Progenitor cell of endocrine pancreas (in vitro differentiated cells): ENCODE data around the gene LRRC36. TPM values are rescaled to one million over a fixed set of nuclear protein-coding genes. Genes with fewer than 3 reads are reported as not detected.
"Not testable (repeated sequence)": the region's sequence is repeated elsewhere in the genome, so short reads cannot be mapped to it uniquely, and the experiment has no call there.

ENCODE experiments used
- DNase-seq: peaks from one replicate; pipeline ENCODE4 v3.0.0; 2021; ENCODE audit warnings: low spot score; ENCODE audit not compliant: unreplicated experiment
- H3K27ac Mint-ChIP-seq: 2 replicates; pipeline ENCODE4 v1.8.0; 2021; ENCODE audit warnings: mild to moderate bottlenecking, moderate library complexity, mixed read lengths
- H3K27me3 Mint-ChIP-seq: 2 replicates; pipeline ENCODE4 v1.8.0; 2021; ENCODE audit warnings: mixed read lengths
- H3K36me3 Mint-ChIP-seq: 2 replicates; pipeline ENCODE4 v1.8.0; 2022; ENCODE audit warnings: mixed read lengths; ENCODE audit not compliant: insufficient read depth
- H3K4me1 Mint-ChIP-seq: 2 replicates; pipeline ENCODE4 v1.8.0; 2021; ENCODE audit warnings: low read depth, mixed read lengths
- H3K4me3 Mint-ChIP-seq: 2 replicates; pipeline ENCODE4 v1.8.0; 2021; ENCODE audit warnings: low read depth, mild to moderate bottlenecking, moderate library complexity, mixed read lengths
- H3K9me3 Mint-ChIP-seq: 2 replicates; pipeline ENCODE4 v1.8.0; 2021; ENCODE audit warnings: low read depth, mixed read lengths
- total RNA-seq: library from RNA; stranded (reverse); gene quantifications from 2 replicates; pipeline ENCODE4 v1.2.1, GENCODE V29; 2021
- TF ChIP-seq, protein P1 (sequence below): fragments of 200-600 bp; sonication (generic); IDR thresholded peaks from one replicate; pipeline ENCODE4 v1.5.0; 2021; ENCODE audit warnings: antibody characterized with exemption, mild to moderate bottlenecking; ENCODE audit not compliant: unreplicated experiment

Gene LRRC36
- total RNA-seq, 1 donor from 2014 or later: 1.6 TPM

DNA sequence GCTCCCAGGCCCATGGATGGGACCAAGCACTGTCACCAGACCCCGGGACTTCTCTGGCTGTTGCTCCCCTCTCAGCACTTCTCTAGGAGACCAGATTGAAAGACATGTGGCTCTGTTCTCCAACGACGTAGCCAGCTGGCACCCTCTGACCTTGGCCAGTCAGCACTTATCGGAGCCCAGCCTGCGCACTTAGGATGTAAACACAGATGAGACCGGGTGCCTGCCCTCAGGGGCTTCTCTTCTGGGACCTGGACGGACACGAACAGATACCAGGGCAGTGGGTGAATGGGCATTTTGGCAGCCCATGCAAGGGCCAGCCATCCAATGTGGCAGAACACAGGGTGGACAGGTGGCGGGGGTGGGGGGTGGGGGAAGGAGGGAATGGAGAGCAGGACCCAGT, 83.0 kb downstream of the LRRC36 start:
- no peaks in the 10 kb centered on the region for H3K9me3 Mint-ChIP-seq
- H3K27me3 Mint-ChIP-seq: no peaks in the 10 kb centered on the region
- DNase-seq: no peak
- TF ChIP-seq, protein P1, sequence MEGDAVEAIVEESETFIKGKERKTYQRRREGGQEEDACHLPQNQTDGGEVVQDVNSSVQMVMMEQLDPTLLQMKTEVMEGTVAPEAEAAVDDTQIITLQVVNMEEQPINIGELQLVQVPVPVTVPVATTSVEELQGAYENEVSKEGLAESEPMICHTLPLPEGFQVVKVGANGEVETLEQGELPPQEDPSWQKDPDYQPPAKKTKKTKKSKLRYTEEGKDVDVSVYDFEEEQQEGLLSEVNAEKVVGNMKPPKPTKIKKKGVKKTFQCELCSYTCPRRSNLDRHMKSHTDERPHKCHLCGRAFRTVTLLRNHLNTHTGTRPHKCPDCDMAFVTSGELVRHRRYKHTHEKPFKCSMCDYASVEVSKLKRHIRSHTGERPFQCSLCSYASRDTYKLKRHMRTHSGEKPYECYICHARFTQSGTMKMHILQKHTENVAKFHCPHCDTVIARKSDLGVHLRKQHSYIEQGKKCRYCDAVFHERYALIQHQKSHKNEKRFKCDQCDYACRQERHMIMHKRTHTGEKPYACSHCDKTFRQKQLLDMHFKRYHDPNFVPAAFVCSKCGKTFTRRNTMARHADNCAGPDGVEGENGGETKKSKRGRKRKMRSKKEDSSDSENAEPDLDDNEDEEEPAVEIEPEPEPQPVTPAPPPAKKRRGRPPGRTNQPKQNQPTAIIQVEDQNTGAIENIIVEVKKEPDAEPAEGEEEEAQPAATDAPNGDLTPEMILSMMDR: no peak
- H3K27ac Mint-ChIP-seq: no peak overlapping the region
- peaks cover 6% of the 10 kb centered on the region for H3K4me1 Mint-ChIP-seq
- H3K36me3 Mint-ChIP-seq: peaks cover 2% of the 10 kb centered on the region
- H3K4me3 Mint-ChIP-seq: no peak overlapping the region

DNA sequence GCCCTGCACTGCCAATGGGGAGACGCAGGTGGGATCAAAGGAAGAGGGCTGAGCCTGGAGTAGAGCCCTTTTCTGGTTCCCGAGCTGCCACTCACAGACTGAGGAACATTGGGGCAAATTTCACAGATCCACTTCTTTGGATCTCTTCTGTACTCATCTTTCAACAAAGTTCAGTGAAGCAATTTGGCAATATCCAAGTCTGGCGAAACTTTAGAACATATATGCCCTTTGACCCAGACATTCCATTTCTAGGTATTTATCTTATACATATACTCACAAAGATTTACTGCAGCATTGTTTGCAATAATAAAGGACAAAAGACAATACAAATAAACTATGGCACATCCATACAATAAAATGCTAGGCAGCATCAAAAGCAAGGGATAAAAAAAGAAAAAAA, 84.7 kb downstream of the LRRC36 start:
- Mint-ChIP-seq H3K9me3 (no peaks in the 10 kb centered on the region), H3K27ac (no peak overlapping the region), H3K4me1 (peaks cover 4% of the 10 kb centered on the region), H3K4me3 (no peak overlapping the region), H3K27me3 (peaks cover 3% of the 10 kb centered on the region), H3K36me3 (peaks cover 2% of the 10 kb centered on the region)
- DNase-seq: no peak
- TF ChIP-seq, protein P1: no peak

DNA sequence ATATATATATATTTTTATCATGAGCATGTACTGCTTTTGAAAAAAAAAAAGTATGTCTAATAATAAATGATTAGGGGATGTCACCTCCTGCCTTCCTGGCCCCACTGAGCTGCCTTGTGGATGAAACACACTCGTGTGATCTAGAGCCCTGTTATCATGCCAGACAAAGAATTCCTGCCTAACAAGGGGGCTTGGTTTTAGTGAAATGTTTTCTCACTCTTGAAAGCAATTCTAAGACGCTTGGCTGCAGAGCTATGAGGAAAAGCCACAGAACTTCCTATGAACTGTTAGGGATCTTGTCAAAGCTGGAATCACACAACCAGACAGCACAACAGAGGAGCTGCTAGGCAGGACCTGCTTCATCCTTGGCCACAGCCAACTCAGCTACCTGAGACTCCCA, 85.7 kb downstream of the LRRC36 start:
- Mint-ChIP-seq H3K9me3 (no peaks in the 10 kb centered on the region), H3K4me1 (peaks cover 7% of the 10 kb centered on the region), H3K27ac (no peak overlapping the region), H3K27me3 (peaks cover 6% of the 10 kb centered on the region), H3K4me3 (no peak overlapping the region), H3K36me3 (peaks cover 2% of the 10 kb centered on the region)
- TF ChIP-seq, protein P1: no peak
- no peak for DNase-seq

DNA sequence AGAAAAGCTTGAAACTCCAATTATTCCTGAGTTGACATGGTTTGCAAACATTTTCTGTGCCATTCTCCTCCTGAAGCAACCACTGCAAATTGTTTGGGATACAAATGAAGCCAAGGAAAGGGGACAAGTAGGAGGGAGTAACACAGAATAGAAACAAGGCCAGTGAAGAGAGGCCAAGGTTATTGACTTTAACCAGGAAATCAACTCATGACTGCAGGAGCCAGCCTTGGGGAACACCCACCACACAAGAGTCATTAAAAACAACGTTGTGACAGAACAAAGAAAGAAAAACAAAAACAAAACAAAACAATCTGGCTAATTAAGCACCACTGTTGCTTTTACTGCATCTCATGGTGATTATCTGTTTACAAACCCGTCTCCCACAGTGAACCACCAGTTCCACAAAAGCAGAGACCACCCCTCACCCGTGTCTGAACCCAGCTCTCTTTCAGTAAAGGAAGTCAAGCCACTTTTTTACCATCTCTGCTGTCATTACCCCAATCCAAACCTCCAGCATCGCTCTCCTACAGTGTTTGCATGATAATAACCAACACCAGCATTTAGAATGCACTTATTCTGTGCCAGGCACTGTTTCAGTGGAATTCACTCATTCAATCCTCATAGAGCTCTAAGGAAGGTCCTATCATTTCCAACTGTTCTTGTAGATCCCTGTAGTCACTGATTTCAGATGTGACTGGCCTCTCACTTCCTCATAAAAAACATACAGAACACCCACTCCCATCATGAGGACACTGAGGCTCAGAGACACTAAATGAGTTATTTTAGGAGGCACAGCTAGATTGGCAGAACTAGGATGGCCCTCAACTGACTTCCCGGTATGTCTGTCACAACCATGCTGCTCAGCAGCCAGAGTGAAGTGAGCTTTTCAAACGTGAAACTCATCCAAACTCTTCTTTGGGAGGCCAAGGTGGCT, 87.6 kb downstream of the LRRC36 start:
- Mint-ChIP-seq H3K27ac (no peak overlapping the region), H3K36me3 (peaks cover 2% of the 10 kb centered on the region), H3K27me3 (peaks cover 10% of the 10 kb centered on the region), H3K9me3 (no peaks in the 10 kb centered on the region), H3K4me1 (peaks cover 7% of the 10 kb centered on the region), H3K4me3 (peak overlapping the region; percentile 44)
- TF ChIP-seq, protein P1: no peak
- no peak for DNase-seq

DNA sequence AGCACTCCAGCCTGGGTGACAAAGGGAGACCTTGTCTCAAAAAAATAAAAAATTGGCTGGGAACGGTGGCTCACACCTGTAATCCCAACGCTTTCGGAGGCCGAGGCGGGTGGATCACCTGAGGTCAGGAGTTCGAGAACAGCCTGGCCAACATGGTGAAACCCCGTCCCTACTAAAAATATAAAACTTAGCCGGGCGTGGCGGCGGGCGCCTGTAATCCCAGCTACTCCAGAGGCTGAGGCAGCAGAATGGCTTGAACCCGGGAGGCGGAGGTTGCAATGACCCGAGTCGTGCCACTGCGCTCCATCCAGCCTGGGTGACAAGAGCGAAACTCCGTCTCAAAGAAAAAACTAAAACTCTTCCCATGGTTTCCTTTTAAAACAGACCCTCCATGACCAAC, 88.8 kb downstream of the LRRC36 start:
- Mint-ChIP-seq H3K27ac (peak overlapping the region; percentile 53), H3K4me3 (peak overlapping the region; percentile 76), H3K27me3 (peaks cover 15% of the 10 kb centered on the region)
- H3K4me1 Mint-ChIP-seq, H3K9me3 Mint-ChIP-seq, H3K36me3 Mint-ChIP-seq, DNase-seq: not testable (repeated sequence)
